Fibroblast of lung (primary cell): Measurements from ENCODE around the gene IRF1. TPM values are rescaled to one million over a fixed set of nuclear protein-coding genes. Genes with fewer than 3 reads are reported as not detected.

Experiments used
- DNase-seq, 2 donors: peaks; one replicate each; pipeline versions ENCODE4 v3.0.0 to v3.0.0-alpha.2; 2010; ENCODE audit warnings: low read depth in 2 of 2
- H2AFZ ChIP-seq: 2 replicates; pipeline ENCODE4 v1.5.1; 2012; ENCODE audit warnings: low read length, control low read depth, inconsistent platforms
- H3K27ac ChIP-seq: 2 replicates; pipeline ENCODE4 v1.5.1; 2011; ENCODE audit warnings: low read length, control low read depth; ENCODE audit not compliant: insufficient read depth
- H3K27me3 ChIP-seq: 2 replicates; pipeline ENCODE4 v1.5.1; 2011; ENCODE audit warnings: mild to moderate bottlenecking, low read length; ENCODE audit not compliant: control insufficient read depth, insufficient read depth
- H3K36me3 ChIP-seq: 2 replicates; pipeline ENCODE4 v1.5.1; 2011; ENCODE audit warnings: low read length; ENCODE audit not compliant: control insufficient read depth, insufficient read depth
- H3K4me1 ChIP-seq: 2 replicates; pipeline ENCODE4 v1.5.1; 2011; ENCODE audit warnings: low read length; ENCODE audit not compliant: control insufficient read depth, insufficient read depth; ENCODE audit errors: extremely low read depth
- H3K4me2 ChIP-seq: 2 replicates; pipeline ENCODE4 v1.5.1; 2011; ENCODE audit warnings: low read length, control low read depth; ENCODE audit not compliant: insufficient read depth; ENCODE audit errors: extremely low read depth
- H3K4me3 ChIP-seq, 4 experiments: fragments of 200-600 bp in 1 of 4; sonication (generic) in 1 of 4; replicated peaks in 1 of 4; 2 replicates each; pipeline ENCODE4 v1.5.1; 2011 to 2016; ENCODE audit warnings: low read length in 4 of 4, low read depth in 3 of 4, mild to moderate bottlenecking in 3 of 4, control low read depth in 2 of 4, inconsistent platforms in 1 of 4, mixed read lengths in 1 of 4; ENCODE audit not compliant: insufficient read depth in 1 of 4; ENCODE audit errors: control extremely low read depth in 1 of 4
- H3K79me2 ChIP-seq: 2 replicates; pipeline ENCODE4 v1.5.1; 2012; ENCODE audit warnings: mild to moderate bottlenecking, low read length, inconsistent platforms; ENCODE audit not compliant: control insufficient read depth, insufficient read depth
- H3K9ac ChIP-seq: 2 replicates; pipeline ENCODE4 v1.5.1; 2011; ENCODE audit warnings: mild to moderate bottlenecking, low read length, control low read depth; ENCODE audit not compliant: insufficient read depth
- H3K9me3 ChIP-seq: 2 replicates; pipeline ENCODE4 v1.5.1; 2012; ENCODE audit warnings: low read depth, low read length; ENCODE audit not compliant: control insufficient read depth, insufficient read depth
- H4K20me1 ChIP-seq: 2 replicates; pipeline ENCODE4 v1.5.1; 2011; ENCODE audit warnings: low read length; ENCODE audit not compliant: control insufficient read depth, insufficient read depth; ENCODE audit errors: extremely low read depth
- CTCF ChIP-seq, 2 donors: IDR thresholded peaks in 1 of 2; conservative IDR thresholded peaks in 1 of 2; 1 replicate in 1 of 2; 2 replicates in 1 of 2; pipeline ENCODE4 v1.5.1; 2011 to 2012; ENCODE audit warnings: low read length in 2 of 2, control low read depth in 1 of 2, inconsistent platforms in 1 of 2, low read depth in 1 of 2, mild to moderate bottlenecking in 1 of 2
- EZH2 ChIP-seq: IDR thresholded peaks from 2 replicates; pipeline ENCODE4 v1.5.1; 2012; ENCODE audit warnings: low read length, control low read depth, mild to moderate bottlenecking; ENCODE audit errors: missing control alignments
- polyA plus RNA-seq, 2 donors: library from polyadenylated mRNA; depleted of rRNA in 1 of 2; stranded (reverse) in 1 of 2; unstranded in 1 of 2; fragments of >200 nt; gene quantifications; 2 replicates each; pipeline ENCODE4 v1.2.1, GENCODE V29; 2011 to 2012; ENCODE audit warnings: missing spikeins in 1 of 2
- total RNA-seq: library from RNA; depleted of rRNA; stranded (reverse); fragments of >200 nt; gene quantifications from 2 replicates; pipeline ENCODE4 v1.2.1, GENCODE V29; 2014

Gene IRF1
- total and polyA plus RNA-seq, 2 donors (not counting 1 experiment from before 2014, with no cell fraction given), result 34.7 to 37.6 TPM

DNA sequence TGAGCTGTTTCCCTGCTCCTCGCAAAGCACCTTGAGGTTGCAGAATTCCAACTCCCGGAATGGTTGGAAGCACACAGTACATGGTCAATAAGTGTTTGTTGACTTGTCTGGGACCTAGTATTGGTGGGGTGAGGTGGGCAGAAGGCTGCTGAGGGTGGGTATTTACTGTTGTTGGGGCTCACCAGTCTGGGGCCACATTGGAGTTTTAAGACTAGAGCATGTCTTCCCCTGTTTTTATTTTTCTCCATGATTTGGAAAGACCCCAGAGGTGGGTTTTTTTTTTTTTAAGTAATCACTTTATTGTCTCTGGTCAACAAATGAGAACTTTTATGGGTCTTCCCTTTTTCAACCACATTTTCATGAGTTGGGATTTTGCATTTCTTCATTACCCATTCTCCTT lies 55.1 kb downstream of the IRF1 start:
- Histone ChIP-seq H3K27me3 (no peaks in the 10 kb centered on the region), H3K79me2 (peaks cover 6% of the 10 kb centered on the region), H3K36me3 (no peaks in the 10 kb centered on the region), H3K27ac (no peak overlapping the region), H4K20me1 (no peaks in the 10 kb centered on the region), H2AFZ (no peak overlapping the region), H3K9me3 (no peaks in the 10 kb centered on the region), H3K4me3 (no peak overlapping the region), H3K4me1 (peaks cover 38% of the 10 kb centered on the region), H3K4me2 (no peak overlapping the region), H3K9ac (no peak overlapping the region)
- no peak for DNase-seq
- TF ChIP-seq CTCF (conservative IDR thresholded peaks at IDR 0.05 in 1 of 2, IDR thresholded peaks at IDR 0.05 in 1 of 2; ENCODE audit: low read depth in 1 of 2, low read length in 2 of 2) (no peak), EZH2 (no peak)

DNA sequence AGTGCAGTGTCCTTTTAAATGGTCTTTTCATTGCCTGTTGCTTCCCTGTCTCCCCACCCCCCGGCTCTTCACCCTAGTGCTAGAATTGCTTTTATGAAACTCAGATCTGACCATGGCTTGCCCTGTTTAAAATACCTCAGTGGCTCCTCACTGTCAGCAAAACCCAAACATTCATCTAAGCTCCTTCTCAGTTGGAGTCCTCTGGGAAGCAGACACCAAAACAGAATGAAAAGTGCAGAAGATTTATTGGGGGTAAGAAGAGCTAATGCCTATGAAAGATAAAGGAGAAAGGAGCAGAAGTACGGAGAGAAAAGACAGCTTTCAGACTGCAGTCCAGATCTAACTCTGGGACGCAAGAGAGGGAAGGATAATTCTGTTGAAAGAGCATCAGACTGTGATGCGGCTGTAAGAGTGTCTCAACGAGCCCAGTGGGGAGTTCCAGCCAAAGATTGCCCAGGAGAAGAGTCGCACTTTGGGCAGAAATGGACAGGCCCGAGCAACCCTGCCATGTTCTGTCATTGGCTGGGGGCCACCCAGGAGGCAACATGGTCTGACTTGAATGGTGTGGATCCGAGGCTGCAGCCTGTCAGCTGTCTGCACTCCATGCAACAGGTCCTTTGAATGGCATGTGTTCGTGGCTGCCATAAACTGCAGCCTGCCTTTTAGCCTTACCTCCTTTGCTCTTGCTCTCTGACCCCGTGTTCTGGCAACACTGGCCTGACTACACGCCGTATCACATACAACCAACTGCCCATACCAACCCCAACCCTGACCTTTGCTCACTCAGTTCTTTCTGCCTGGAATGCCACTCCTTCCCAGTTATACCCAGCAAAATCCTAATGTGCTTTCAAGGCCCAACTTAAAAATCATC lies 55.9 kb downstream of the IRF1 start:
- Histone ChIP-seq H3K27ac (peak overlapping the region; percentile 21), H4K20me1 (no peaks in the 10 kb centered on the region), H2AFZ (no peak overlapping the region), H3K4me2 (peak overlapping the region; percentile 54), H3K4me1 (peaks cover 37% of the 10 kb centered on the region), H3K27me3 (no peaks in the 10 kb centered on the region), H3K4me3 (no peak overlapping the region), H3K36me3 (no peaks in the 10 kb centered on the region), H3K9ac (no peak overlapping the region), H3K79me2 (peaks cover 6% of the 10 kb centered on the region), H3K9me3 (no peaks in the 10 kb centered on the region)
- no peak for TF ChIP-seq CTCF (conservative IDR thresholded peaks at IDR 0.05 in 1 of 2, IDR thresholded peaks at IDR 0.05 in 1 of 2; ENCODE audit: low read depth in 1 of 2, low read length in 2 of 2)
- no peak for TF ChIP-seq EZH2
- no peak for DNase-seq

DNA sequence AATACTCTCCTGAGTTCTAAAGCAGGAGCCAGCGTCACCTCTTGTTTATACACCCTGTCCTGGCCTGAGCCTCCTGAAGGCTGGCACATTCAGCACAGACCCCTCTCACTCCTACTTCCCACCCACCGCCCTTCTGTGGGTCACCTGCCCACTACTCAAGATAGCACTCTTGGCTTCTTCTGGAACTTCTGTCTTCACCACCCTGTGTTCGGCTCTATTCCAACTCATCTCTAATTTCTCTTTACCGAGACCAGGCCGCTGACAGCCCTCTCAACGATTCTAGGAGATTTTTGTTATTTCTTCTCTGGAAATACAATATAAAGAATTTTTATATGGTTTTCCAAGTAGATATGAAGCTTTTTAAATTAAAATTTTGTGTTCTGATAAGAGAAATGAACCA lies 57.4 kb downstream of the IRF1 start:
- Histone ChIP-seq H3K9me3 (no peaks in the 10 kb centered on the region), H3K9ac (no peak overlapping the region), H3K4me1 (peaks cover 39% of the 10 kb centered on the region), H3K4me3 (no peak overlapping the region), H3K27me3 (no peaks in the 10 kb centered on the region), H2AFZ (no peak overlapping the region), H3K27ac (no peak overlapping the region), H4K20me1 (no peaks in the 10 kb centered on the region), H3K4me2 (no peak overlapping the region), H3K36me3 (no peaks in the 10 kb centered on the region), H3K79me2 (peaks cover 9% of the 10 kb centered on the region)
- no peak for DNase-seq
- TF ChIP-seq CTCF (conservative IDR thresholded peaks at IDR 0.05 in 1 of 2, IDR thresholded peaks at IDR 0.05 in 1 of 2; ENCODE audit: low read depth in 1 of 2, low read length in 2 of 2), result no peak
- TF ChIP-seq EZH2, result no peak
